K562 (cell line): ENCODE data around the gene GLRA3.
"Not testable (repeated sequence)": the region's sequence is repeated elsewhere in the genome, so short reads cannot be mapped to it uniquely, and the experiment has no call there.

Experiments
- BHLHE40 ChIP-seq: IDR thresholded peaks from 2 replicates; pipeline ENCODE4 v1.6.1; 2011; ENCODE audit warnings: low read length, improper control_type of control experiment
- C11orf30 ChIP-seq: fragments of 450-650 bp; IDR thresholded peaks from 2 replicates; pipeline ENCODE4 v1.6.1; 2016; ENCODE audit warnings: low read depth, mild to moderate bottlenecking
- CBX5 ChIP-seq: IDR thresholded peaks from 2 replicates; pipeline ENCODE4 v1.6.1; 2014; ENCODE audit warnings: low read depth, borderline replicate concordance
- FOS ChIP-seq: IDR thresholded peaks from 3 replicates; pipeline ENCODE4 v1.6.1; 2011; ENCODE audit not compliant: insufficient read length; ENCODE audit errors: extremely low read depth
- MEF2A ChIP-seq: IDR thresholded peaks from 2 replicates; pipeline ENCODE4 v1.6.1; 2011; ENCODE audit warnings: low read depth, mild to moderate bottlenecking, low read length, moderate library complexity; ENCODE audit not compliant: control insufficient read depth
- POLR2A ChIP-seq: fragments of 450-650 bp; conservative IDR thresholded peaks from 2 replicates; pipeline ENCODE4 v1.6.1; 2016
- TCF7L2 ChIP-seq: fragments of 150-350 bp; IDR thresholded peaks from 2 replicates; pipeline ENCODE4 v1.6.1; 2016; ENCODE audit warnings: low read depth, mild to moderate bottlenecking, low read length, moderate library complexity
- ZNF507 ChIP-seq: conservative IDR thresholded peaks from 2 replicates; pipeline ENCODE4 v1.6.1; 2017; ENCODE audit warnings: missing genetic modification characterization, missing compliant biosample characterization
- TF ChIP-seq, protein P1 (sequence below), 2 experiments: fragments of 450-650 bp in 1 of 2; sonication (generic) in 1 of 2; formaldehyde crosslinking in 1 of 2; IDR thresholded peaks in 1 of 2; conservative IDR thresholded peaks in 1 of 2; 2 replicates each; pipeline versions ENCODE4 v1.6.1 to v1.8.1; 2016 to 2023; ENCODE audit warnings: mild to moderate bottlenecking in 2 of 2, moderate library complexity in 2 of 2, inconsistent platforms in 1 of 2, missing genetic modification reagents in 1 of 2
- TF ChIP-seq, protein P2 (sequence below), 2 experiments: fragments of 450-650 bp; formaldehyde crosslinking in 1 of 2; IDR thresholded peaks; 2 replicates each; pipeline versions ENCODE4 v1.4.0 to v1.6.1; 2014 to 2020; ENCODE audit warnings: mild to moderate bottlenecking in 2 of 2, borderline replicate concordance in 1 of 2, low read depth in 1 of 2
- TF ChIP-seq, protein P3 (sequence below), 3 experiments: IDR thresholded peaks in 2 of 3; conservative IDR thresholded peaks in 1 of 3; 2 replicates each; pipeline ENCODE4 v1.5.1; 2011 to 2012; ENCODE audit warnings: low read length in 3 of 3, mild to moderate bottlenecking in 3 of 3, control low read depth in 2 of 3, improper control_type of control experiment in 1 of 3, inconsistent platforms in 1 of 3, low read depth in 1 of 3, mixed read lengths in 1 of 3, moderate library complexity in 1 of 3; ENCODE audit not compliant: insufficient read depth in 2 of 3
- TF ChIP-seq, protein P4 (sequence below): fragments of 250-450 bp; sonication (Bioruptor Pico); IDR thresholded peaks from 2 replicates; pipeline ENCODE4 v1.9.0; 2021; ENCODE audit warnings: mild to moderate bottlenecking, inconsistent platforms
- TF ChIP-seq, protein P5 (sequence below): sonication (generic); formaldehyde crosslinking; IDR thresholded peaks from 2 replicates; pipeline ENCODE4 v1.8.0; 2022; ENCODE audit warnings: missing genetic modification reagents, mild to moderate bottlenecking, borderline replicate concordance

DNA sequence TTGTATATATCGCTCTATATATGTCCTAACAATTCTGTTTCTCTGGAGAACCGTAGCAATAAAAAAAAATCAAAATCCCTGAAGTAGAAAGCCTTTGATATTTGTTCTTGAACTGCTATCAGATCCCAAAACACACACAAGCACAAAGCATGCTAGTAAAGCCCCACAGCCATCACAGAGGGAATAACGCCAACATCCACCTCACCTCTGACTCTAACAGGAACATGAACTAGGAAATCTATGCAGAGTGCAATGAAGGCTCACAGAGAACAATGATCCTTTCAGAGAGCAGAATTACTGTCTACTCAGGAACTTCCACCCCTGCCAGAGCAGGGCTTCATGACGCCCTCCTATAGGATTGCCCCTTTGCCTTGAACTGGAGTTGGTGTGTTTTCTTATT, 44.1 kb upstream of the GLRA3 start:
- TF ChIP-seq BHLHE40; ZNF507 (tag); FOS; CBX5; TCF7L2; MEF2A; C11orf30; POLR2A: not testable (repeated sequence)
- TF ChIP-seq, protein P1, sequence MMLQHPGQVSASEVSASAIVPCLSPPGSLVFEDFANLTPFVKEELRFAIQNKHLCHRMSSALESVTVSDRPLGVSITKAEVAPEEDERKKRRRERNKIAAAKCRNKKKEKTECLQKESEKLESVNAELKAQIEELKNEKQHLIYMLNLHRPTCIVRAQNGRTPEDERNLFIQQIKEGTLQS (IDR thresholded peaks at IDR 0.05) = not testable (repeated sequence)
- TF ChIP-seq, protein P1 (CRISPR knock-in tag; conservative IDR thresholded peaks at IDR 0.05) = not testable (repeated sequence)
- TF ChIP-seq, protein P2, sequence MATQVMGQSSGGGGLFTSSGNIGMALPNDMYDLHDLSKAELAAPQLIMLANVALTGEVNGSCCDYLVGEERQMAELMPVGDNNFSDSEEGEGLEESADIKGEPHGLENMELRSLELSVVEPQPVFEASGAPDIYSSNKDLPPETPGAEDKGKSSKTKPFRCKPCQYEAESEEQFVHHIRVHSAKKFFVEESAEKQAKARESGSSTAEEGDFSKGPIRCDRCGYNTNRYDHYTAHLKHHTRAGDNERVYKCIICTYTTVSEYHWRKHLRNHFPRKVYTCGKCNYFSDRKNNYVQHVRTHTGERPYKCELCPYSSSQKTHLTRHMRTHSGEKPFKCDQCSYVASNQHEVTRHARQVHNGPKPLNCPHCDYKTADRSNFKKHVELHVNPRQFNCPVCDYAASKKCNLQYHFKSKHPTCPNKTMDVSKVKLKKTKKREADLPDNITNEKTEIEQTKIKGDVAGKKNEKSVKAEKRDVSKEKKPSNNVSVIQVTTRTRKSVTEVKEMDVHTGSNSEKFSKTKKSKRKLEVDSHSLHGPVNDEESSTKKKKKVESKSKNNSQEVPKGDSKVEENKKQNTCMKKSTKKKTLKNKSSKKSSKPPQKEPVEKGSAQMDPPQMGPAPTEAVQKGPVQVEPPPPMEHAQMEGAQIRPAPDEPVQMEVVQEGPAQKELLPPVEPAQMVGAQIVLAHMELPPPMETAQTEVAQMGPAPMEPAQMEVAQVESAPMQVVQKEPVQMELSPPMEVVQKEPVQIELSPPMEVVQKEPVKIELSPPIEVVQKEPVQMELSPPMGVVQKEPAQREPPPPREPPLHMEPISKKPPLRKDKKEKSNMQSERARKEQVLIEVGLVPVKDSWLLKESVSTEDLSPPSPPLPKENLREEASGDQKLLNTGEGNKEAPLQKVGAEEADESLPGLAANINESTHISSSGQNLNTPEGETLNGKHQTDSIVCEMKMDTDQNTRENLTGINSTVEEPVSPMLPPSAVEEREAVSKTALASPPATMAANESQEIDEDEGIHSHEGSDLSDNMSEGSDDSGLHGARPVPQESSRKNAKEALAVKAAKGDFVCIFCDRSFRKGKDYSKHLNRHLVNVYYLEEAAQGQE (IDR thresholded peaks at IDR 0.05; ENCODE audit: borderline replicate concordance) = not testable (repeated sequence)
- TF ChIP-seq, protein P2 (CRISPR knock-in tag; IDR thresholded peaks at IDR 0.05; ENCODE audit: low read depth) = not testable (repeated sequence)
- TF ChIP-seq, protein P3, sequence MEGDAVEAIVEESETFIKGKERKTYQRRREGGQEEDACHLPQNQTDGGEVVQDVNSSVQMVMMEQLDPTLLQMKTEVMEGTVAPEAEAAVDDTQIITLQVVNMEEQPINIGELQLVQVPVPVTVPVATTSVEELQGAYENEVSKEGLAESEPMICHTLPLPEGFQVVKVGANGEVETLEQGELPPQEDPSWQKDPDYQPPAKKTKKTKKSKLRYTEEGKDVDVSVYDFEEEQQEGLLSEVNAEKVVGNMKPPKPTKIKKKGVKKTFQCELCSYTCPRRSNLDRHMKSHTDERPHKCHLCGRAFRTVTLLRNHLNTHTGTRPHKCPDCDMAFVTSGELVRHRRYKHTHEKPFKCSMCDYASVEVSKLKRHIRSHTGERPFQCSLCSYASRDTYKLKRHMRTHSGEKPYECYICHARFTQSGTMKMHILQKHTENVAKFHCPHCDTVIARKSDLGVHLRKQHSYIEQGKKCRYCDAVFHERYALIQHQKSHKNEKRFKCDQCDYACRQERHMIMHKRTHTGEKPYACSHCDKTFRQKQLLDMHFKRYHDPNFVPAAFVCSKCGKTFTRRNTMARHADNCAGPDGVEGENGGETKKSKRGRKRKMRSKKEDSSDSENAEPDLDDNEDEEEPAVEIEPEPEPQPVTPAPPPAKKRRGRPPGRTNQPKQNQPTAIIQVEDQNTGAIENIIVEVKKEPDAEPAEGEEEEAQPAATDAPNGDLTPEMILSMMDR (IDR thresholded peaks at IDR 0.05 in 2 of 3, conservative IDR thresholded peaks at IDR 0.05 in 1 of 3; ENCODE audit: insufficient read depth in 2 of 3, low read depth in 1 of 3, low read length in 3 of 3) = not testable (repeated sequence)
- TF ChIP-seq, protein P4, sequence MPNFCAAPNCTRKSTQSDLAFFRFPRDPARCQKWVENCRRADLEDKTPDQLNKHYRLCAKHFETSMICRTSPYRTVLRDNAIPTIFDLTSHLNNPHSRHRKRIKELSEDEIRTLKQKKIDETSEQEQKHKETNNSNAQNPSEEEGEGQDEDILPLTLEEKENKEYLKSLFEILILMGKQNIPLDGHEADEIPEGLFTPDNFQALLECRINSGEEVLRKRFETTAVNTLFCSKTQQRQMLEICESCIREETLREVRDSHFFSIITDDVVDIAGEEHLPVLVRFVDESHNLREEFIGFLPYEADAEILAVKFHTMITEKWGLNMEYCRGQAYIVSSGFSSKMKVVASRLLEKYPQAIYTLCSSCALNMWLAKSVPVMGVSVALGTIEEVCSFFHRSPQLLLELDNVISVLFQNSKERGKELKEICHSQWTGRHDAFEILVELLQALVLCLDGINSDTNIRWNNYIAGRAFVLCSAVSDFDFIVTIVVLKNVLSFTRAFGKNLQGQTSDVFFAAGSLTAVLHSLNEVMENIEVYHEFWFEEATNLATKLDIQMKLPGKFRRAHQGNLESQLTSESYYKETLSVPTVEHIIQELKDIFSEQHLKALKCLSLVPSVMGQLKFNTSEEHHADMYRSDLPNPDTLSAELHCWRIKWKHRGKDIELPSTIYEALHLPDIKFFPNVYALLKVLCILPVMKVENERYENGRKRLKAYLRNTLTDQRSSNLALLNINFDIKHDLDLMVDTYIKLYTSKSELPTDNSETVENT (CRISPR knock-in tag) = not testable (repeated sequence)
- TF ChIP-seq, protein P5, sequence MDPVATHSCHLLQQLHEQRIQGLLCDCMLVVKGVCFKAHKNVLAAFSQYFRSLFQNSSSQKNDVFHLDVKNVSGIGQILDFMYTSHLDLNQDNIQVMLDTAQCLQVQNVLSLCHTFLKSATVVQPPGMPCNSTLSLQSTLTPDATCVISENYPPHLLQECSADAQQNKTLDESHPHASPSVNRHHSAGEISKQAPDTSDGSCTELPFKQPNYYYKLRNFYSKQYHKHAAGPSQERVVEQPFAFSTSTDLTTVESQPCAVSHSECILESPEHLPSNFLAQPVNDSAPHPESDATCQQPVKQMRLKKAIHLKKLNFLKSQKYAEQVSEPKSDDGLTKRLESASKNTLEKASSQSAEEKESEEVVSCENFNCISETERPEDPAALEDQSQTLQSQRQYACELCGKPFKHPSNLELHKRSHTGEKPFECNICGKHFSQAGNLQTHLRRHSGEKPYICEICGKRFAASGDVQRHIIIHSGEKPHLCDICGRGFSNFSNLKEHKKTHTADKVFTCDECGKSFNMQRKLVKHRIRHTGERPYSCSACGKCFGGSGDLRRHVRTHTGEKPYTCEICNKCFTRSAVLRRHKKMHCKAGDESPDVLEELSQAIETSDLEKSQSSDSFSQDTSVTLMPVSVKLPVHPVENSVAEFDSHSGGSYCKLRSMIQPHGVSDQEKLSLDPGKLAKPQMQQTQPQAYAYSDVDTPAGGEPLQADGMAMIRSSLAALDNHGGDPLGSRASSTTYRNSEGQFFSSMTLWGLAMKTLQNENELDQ (CRISPR knock-in tag) = not testable (repeated sequence)
